HepG2 (cell line): ENCODE data around the gene PRKCD. TPM values are rescaled to one million over a fixed set of nuclear protein-coding genes. Genes with fewer than 3 reads are reported as not detected.

Experiments used
- ATAC-seq: fragments of 200-7000 bp; cut with Tn5 transposase; 3 replicates; pipeline ENCODE4 v1.9.1; 2020; ENCODE audit warnings: mild to moderate bottlenecking, moderate library complexity
- BruUV-seq: library from RNA; stranded (reverse); fragments of 400-500 nt; replicated peaks from 2 replicates; lab custom pipeline; 2021; lab: Mats Ljungman, UMichigan
- CTCF ChIA-PET: fragments of 300-600 bp; formaldehyde crosslinking; extraction: SDS; loops from one replicate; lab custom pipeline; 2021; ENCODE audit warnings: low total read pairs, inconsistent platforms, low intra/inter-chr PET ratio; lab: Yijun Ruan, JAX
- POLR2A ChIA-PET: fragments of 350-600 bp; sonication (Branson Sonifier 250); formaldehyde crosslinking; loops from one replicate; lab custom pipeline; 2020; ENCODE audit warnings: antibody characterized with exemption, inconsistent platforms; lab: Yijun Ruan, JAX
- DNase-seq: peaks from one replicate; pipeline ENCODE4 v3.0.0-alpha.2; 2015; ENCODE audit warnings: low spot score
- FAIRE-seq: peaks from 3 replicates; lab custom pipeline; 2011; peaks lifted over from hg19 to GRCh38; lab: Jason Lieb, UNC
- H2AFZ ChIP-seq: one replicate; pipeline ENCODE4 v1.6.1; 2011; ENCODE audit warnings: low read length, inconsistent platforms
- H3K27ac ChIP-seq: fragments of 300-600 bp; 3 replicates; pipeline ENCODE4 v1.8.0; 2011; ENCODE audit warnings: mixed run types, mild to moderate bottlenecking, mixed read lengths, low read length, inconsistent platforms; ENCODE audit not compliant: insufficient read depth; ENCODE audit errors: extremely low read length
- H3K27me3 ChIP-seq, 2 experiments: fragments of 200-600 bp in 1 of 2; 2 replicates in 1 of 2; 3 replicates in 1 of 2; pipeline versions ENCODE4 v1.6.0 to v1.8.0; 2011; ENCODE audit warnings: low read length in 2 of 2, mild to moderate bottlenecking in 2 of 2, moderate library complexity in 2 of 2, inconsistent platforms in 1 of 2; ENCODE audit not compliant: insufficient read depth in 2 of 2, control insufficient read depth in 1 of 2
- H3K36me3 ChIP-seq, 2 experiments: fragments of 200-600 bp in 1 of 2; replicated peaks in 1 of 2; 2 replicates in 1 of 2; 3 replicates in 1 of 2; pipeline versions ENCODE4 v1.5.1 to v1.8.0; 2011; ENCODE audit warnings: low read length in 2 of 2, inconsistent platforms in 1 of 2; ENCODE audit not compliant: insufficient read depth in 2 of 2, control insufficient read depth in 1 of 2
- H3K4me1 ChIP-seq: 2 replicates; pipeline ENCODE4 v1.5.1; 2012; ENCODE audit warnings: low read length, inconsistent platforms; ENCODE audit not compliant: insufficient read depth
- H3K4me2 ChIP-seq: 2 replicates; pipeline ENCODE4 v1.6.0; 2011; ENCODE audit warnings: low read depth, low read length, inconsistent platforms
- H3K4me3 ChIP-seq, 3 experiments: fragments of 200-600 bp in 1 of 3; sonication (generic), shearing (Covaris generic) in 1 of 3; replicated peaks in 1 of 3; 2 replicates each; pipeline ENCODE4 v1.5.1; 2011 to 2016; ENCODE audit warnings: low read length in 3 of 3, inconsistent platforms in 2 of 3, low read depth in 2 of 3, mild to moderate bottlenecking in 2 of 3, control low read depth in 1 of 3, mixed read lengths in 1 of 3; ENCODE audit not compliant: insufficient read depth in 1 of 3
- H3K79me2 ChIP-seq: one replicate; pipeline ENCODE4 v1.6.1; 2011; ENCODE audit warnings: low read length, inconsistent platforms; ENCODE audit not compliant: insufficient read depth
- H3K9ac ChIP-seq: 2 replicates; pipeline ENCODE4 v1.6.0; 2011; ENCODE audit warnings: mild to moderate bottlenecking, low read depth, low read length, inconsistent platforms; ENCODE audit not compliant: insufficient read depth
- H3K9me3 ChIP-seq: 2 replicates; pipeline ENCODE4 v1.5.1; 2012; ENCODE audit warnings: mild to moderate bottlenecking, low read length
- H4K20me1 ChIP-seq: 2 replicates; pipeline ENCODE4 v1.6.0; 2011; ENCODE audit warnings: inconsistent platforms, mild to moderate bottlenecking, low read length, moderate library complexity; ENCODE audit not compliant: insufficient read depth
- CC2D1A ChIP-seq: sonication (generic); formaldehyde crosslinking; IDR thresholded peaks from 2 replicates; pipeline ENCODE4 v1.8.1; 2023; ENCODE audit warnings: mild to moderate bottlenecking, missing genetic modification reagents
- DPF2 ChIP-seq: sonication (generic); formaldehyde crosslinking; IDR thresholded peaks from 2 replicates; pipeline ENCODE4 v1.4.0; 2020; ENCODE audit warnings: mild to moderate bottlenecking, low read depth, missing genetic modification reagents, borderline replicate concordance
- JARID2 ChIP-seq: sonication (generic); formaldehyde crosslinking; IDR thresholded peaks from 2 replicates; pipeline ENCODE4 v1.8.1; 2023; ENCODE audit warnings: missing genetic modification reagents, inconsistent platforms; ENCODE audit not compliant: insufficient replicate concordance
- MIER3 ChIP-seq: IDR thresholded peaks from 2 replicates; pipeline ENCODE4 v1.6.1; 2016; ENCODE audit warnings: missing compliant biosample characterization, borderline replicate concordance
- RBFOX2 ChIP-seq: fragments of 200-400 bp; formaldehyde crosslinking; IDR thresholded peaks from 2 replicates; pipeline ENCODE4 v1.6.1; 2017; ENCODE audit warnings: low read depth, mild to moderate bottlenecking, low read length
- SAP130 ChIP-seq: IDR thresholded peaks from 2 replicates; pipeline ENCODE4 v1.6.1; 2016; ENCODE audit warnings: low read depth
- SNAPC5 ChIP-seq: sonication (generic); formaldehyde crosslinking; IDR thresholded peaks from 2 replicates; pipeline ENCODE4 v1.8.1; 2023; ENCODE audit warnings: mild to moderate bottlenecking, missing genetic modification reagents, borderline replicate concordance
- SP2 ChIP-seq: sonication (generic); formaldehyde crosslinking; IDR thresholded peaks from 2 replicates; pipeline ENCODE4 v1.5.1; 2020; ENCODE audit warnings: mild to moderate bottlenecking, missing genetic modification reagents
- ZNF224 ChIP-seq: sonication (generic); formaldehyde crosslinking; IDR thresholded peaks from 2 replicates; pipeline ENCODE4 v1.5.0; 2020; ENCODE audit warnings: mild to moderate bottlenecking, missing genetic modification reagents
- ZNF318 ChIP-seq: sonication (generic); formaldehyde crosslinking; IDR thresholded peaks from 2 replicates; pipeline ENCODE4 v1.4.0; 2020; ENCODE audit warnings: mild to moderate bottlenecking, missing genetic modification reagents
- ZNF432 ChIP-seq: sonication (generic); formaldehyde crosslinking; IDR thresholded peaks from 2 replicates; pipeline ENCODE4 v1.5.0; 2020; ENCODE audit warnings: missing genetic modification reagents, mild to moderate bottlenecking, borderline replicate concordance
- ZNF564 ChIP-seq: sonication (generic); formaldehyde crosslinking; IDR thresholded peaks from 2 replicates; pipeline ENCODE4 v1.8.1; 2023; ENCODE audit warnings: mild to moderate bottlenecking, missing genetic modification reagents
- WGBS: methylation state at CpG from one replicate; pipeline ENCODE4 v1.1.6; 2017; ENCODE audit warnings: low lambda C conversion rate; 5-methylcytosine and 5-hydroxymethylcytosine counted together
- in situ Hi-C: cut with HindIII; loops from 2 replicates; pipeline ENCODE4 v1.10.0; 2017; ENCODE audit warnings: low pct_unique_long_range_greater_than_20kb; ENCODE audit not compliant: extremely low pct_ligation_motif_present
- intact Hi-C: fragments of 100-400 bp; cut with micrococcal nuclease; formaldehyde crosslinking; loops from one replicate; pipeline ENCODE4 v1.10.0; 2022; ENCODE audit not compliant: unreplicated experiment
- polyA plus RNA-seq, 8 experiments: library from polyadenylated mRNA; depleted of rRNA in 3 of 8; stranded (reverse) in 7 of 8; unstranded in 1 of 8; fragments of >200 nt; fragmentation: Illumina TruSeq in 4 of 8; extraction: Trizol in 4 of 8; gene quantifications; 2 replicates each; pipeline versions ENCODE4 v1.2.1 to v1.2.3, GENCODE V29; 2011 to 2016; ENCODE audit warnings: low read depth in 4 of 8, missing spikeins in 1 of 8, mixed read lengths in 1 of 8; ENCODE audit not compliant: insufficient read depth in 1 of 8
- total RNA-seq, 5 experiments: library from RNA; depleted of rRNA; stranded (reverse); fragments of >200 nt; fragmentation: Illumina TruSeq; extraction: Trizol; gene quantifications; 2 replicates each; pipeline ENCODE4 v1.2.3, GENCODE V29; 2016; ENCODE audit warnings: low read depth in 1 of 5
- TF ChIP-seq, protein P1 (sequence below): IDR thresholded peaks from 2 replicates; pipeline ENCODE4 v1.6.1; 2016
- TF ChIP-seq, protein P2 (sequence below): sonication (generic); formaldehyde crosslinking; IDR thresholded peaks from 2 replicates; pipeline ENCODE4 v1.5.1; 2020; ENCODE audit warnings: missing genetic modification reagents, mild to moderate bottlenecking, borderline replicate concordance

Gene PRKCD
- total and polyA plus RNA-seq, 2 of the 13 experiments (the other 11 are each of a cell fraction or from before 2014, with no cell fraction given) = 1.6 to 40.7 TPM

DNA sequence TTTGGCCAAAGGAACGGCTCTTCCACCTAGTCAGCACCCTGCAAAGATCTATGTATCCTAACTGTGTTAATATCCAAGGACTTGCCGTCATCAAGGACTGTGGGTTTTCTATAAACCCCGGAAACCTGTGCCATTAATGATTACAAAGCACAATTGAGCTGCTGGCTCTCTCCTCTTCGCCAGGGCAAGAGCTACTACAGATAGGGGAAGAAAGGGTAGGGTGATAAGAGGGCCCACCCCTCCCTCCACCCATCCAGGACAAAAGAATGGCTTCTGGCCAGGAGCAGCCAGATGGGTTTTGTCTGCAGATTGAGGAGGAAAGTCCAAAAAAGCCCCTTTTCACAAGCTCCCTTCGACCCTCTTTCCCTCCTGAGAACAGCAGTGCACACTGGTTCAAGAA is 40.7 kb upstream of the PRKCD start:
- CTCF ChIA-PET = no interaction called here
- BruUV-seq = no TSS peak
- H3K27me3 ChIP-seq = no peaks in the 10 kb centered on the region; a peak in 1 of 5 replicates
- H3K4me1 ChIP-seq = no peaks in the 10 kb centered on the region
- FAIRE-seq (no peak), ATAC-seq (no peak), DNase-seq (no peak)
- WGBS = 97% methylated on average over 5 of the region's 5 CpGs
- H3K9ac ChIP-seq = no peak overlapping the region
- H4K20me1 ChIP-seq = no peaks in the 10 kb centered on the region
- no peak overlapping the region for H2AFZ ChIP-seq
- H3K9me3 ChIP-seq = no peaks in the 10 kb centered on the region
- in situ Hi-C loops = no loop called here
- H3K4me2 ChIP-seq = no peak overlapping the region
- intact Hi-C loops = no loop called here
- POLR2A ChIA-PET = no interaction called here
- no peaks in the 10 kb centered on the region for H3K79me2 ChIP-seq
- H3K27ac ChIP-seq = no peak overlapping the region
- H3K36me3 ChIP-seq = peaks cover 26 to 69% of the 10 kb centered on the region in 2 experiments
- no peak overlapping the region for H3K4me3 ChIP-seq
- TF ChIP-seq SAP130 = no peak
- no peak for TF ChIP-seq CC2D1A (CRISPR knock-in tag)
- TF ChIP-seq ZNF432 (CRISPR knock-in tag) = no peak
- TF ChIP-seq, protein P1, sequence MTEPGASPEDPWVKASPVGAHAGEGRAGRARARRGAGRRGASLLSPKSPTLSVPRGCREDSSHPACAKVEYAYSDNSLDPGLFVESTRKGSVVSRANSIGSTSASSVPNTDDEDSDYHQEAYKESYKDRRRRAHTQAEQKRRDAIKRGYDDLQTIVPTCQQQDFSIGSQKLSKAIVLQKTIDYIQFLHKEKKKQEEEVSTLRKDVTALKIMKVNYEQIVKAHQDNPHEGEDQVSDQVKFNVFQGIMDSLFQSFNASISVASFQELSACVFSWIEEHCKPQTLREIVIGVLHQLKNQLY (CRISPR knock-in tag) = no peak
- no peak for TF ChIP-seq SP2
- TF ChIP-seq ZNF564 (CRISPR knock-in tag) = no peak
- no peak for TF ChIP-seq SNAPC5
- TF ChIP-seq, protein P2, sequence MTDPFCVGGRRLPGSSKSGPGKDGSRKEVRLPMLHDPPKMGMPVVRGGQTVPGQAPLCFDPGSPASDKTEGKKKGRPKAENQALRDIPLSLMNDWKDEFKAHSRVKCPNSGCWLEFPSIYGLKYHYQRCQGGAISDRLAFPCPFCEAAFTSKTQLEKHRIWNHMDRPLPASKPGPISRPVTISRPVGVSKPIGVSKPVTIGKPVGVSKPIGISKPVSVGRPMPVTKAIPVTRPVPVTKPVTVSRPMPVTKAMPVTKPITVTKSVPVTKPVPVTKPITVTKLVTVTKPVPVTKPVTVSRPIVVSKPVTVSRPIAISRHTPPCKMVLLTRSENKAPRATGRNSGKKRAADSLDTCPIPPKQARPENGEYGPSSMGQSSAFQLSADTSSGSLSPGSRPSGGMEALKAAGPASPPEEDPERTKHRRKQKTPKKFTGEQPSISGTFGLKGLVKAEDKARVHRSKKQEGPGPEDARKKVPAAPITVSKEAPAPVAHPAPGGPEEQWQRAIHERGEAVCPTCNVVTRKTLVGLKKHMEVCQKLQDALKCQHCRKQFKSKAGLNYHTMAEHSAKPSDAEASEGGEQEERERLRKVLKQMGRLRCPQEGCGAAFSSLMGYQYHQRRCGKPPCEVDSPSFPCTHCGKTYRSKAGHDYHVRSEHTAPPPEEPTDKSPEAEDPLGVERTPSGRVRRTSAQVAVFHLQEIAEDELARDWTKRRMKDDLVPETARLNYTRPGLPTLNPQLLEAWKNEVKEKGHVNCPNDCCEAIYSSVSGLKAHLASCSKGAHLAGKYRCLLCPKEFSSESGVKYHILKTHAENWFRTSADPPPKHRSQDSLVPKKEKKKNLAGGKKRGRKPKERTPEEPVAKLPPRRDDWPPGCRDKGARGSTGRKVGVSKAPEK = no peak
- TF ChIP-seq DPF2 (CRISPR knock-in tag) = no peak
- no peak for TF ChIP-seq RBFOX2
- no peak for TF ChIP-seq JARID2
- TF ChIP-seq ZNF224 (CRISPR knock-in tag) = no peak
- TF ChIP-seq MIER3 = no peak
- TF ChIP-seq ZNF318 (CRISPR knock-in tag) = no peak
